HuH-7 (cell line): ENCODE measurements around the gene CAPN15.
"Not testable (repeated sequence)": the region's sequence is repeated elsewhere in the genome, so short reads cannot be mapped to it uniquely, and the experiment has no call there.

ENCODE experiments used
- DNase-seq: peaks from one replicate; pipeline ENCODE4 v3.0.0; 2011; ENCODE audit warnings: low spot score

The CAPN15 gene

DNA sequence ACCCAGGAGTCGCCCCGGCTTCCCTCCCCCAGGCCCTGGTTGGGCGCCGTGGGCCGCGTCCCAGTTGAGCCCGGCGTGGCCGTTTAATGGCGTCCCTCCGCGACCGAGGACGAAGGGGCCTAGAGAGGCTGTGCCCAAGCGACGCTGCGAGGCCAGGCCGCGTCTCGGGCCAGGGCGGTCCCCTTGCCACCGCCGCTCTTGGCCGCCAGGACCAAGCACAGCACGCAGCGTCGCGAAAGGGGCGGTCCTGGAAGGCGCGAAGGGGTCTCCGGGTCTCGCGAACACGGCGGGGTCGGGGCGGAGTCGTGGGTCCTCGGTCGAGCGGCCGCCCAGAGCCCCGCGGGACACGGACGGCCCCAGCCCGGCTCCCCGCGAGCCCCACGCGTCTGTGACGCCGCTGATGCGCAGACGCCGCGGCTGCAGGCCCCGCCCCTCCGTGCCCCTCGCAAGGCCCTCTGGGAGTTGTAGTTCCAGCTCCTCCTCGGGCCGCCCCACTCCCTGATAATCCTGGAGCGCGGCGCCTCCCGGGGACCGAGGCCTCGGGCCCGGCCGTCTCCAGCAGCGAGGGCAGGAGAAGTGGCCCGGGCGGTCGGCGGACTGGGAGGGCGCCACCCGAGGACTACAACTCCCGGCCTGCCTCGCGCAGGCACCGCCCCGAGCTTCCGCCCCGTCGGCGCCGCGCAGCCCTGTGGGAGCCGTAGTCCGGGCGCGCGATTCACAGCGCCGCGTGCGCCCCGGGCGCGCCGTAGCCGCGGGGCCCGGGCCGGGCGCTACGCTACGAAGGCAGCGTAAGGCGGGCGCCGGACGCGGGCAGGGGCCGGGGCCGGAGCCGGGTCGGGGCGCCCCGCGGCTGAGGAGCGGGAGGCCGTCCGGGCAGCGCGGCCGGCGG is at the start of gene CAPN15:
Gene CAPN15 (plus strand): TSS at position 698 of the 889 bp plus-strand sequence. CDS start 19,127 bp downstream, outside the sequence.
- peak; percentile 68 for DNase-seq

GRCh38 chr16:478287-478686 is 49.2 kb upstream of the CAPN15 start:
- DNase-seq, result not testable (repeated sequence)

DNA sequence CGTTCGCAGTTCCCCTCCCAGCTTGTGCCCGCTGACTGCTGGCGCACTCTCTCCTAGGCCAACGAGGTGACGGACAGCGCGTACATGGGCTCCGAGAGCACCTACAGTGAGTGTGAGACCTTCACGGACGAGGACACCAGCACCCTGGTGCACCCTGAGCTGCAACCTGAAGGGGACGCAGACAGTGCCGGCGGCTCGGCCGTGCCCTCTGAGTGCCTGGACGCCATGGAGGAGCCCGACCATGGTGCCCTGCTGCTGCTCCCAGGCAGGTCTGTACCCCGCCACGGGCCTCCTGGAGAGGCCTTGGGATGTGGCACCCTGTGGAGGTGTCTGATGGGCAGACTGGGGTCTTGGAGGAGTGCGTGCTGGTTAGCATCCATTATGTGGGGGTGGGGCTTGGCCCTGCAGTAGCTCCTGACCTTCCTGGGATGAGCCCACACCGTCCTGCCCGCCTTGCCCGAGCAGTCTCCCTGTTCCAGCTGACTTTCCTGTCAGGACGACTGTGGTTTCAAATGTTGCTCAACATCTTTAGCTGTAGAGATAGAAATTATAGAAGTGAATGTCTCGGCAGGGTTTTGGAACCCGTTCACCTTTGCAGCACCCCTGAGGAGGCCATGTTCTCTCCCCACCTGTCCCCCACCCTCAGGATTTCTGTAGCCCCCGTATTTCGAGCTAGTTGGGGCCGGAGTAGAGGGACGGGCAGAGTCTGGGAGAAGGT is 44.9 kb upstream of the CAPN15 start:
- DNase-seq, result no peak

- DNase-seq, result no peak
Observed at GRCh38 chr16:483341-484075, 44.0 kb upstream of the CAPN15 start.

- no peak for DNase-seq
Observed at GRCh38 chr16:489606-490005, 37.9 kb upstream of the CAPN15 start.

DNA sequence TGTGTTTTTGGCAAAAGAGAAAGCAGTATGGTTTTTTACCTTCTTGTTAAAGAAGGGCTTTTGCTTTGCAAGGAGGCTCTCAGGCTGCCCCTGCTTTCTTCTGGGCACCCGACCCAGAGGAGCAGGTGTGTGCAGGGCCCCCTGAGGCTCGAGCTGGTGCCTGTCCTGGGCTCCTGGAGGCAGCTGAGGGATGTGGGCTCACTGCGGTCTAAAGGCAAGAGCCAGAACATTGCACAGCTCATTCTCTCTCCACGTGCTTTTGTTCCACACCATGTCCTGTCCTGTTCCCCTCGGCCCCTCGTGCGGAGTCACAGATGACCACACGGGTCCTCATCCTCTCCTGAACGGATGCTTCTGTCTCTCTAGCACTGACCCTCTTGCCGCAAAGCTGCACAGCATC is 36.7 kb upstream of the CAPN15 start:
- no peak for DNase-seq

GRCh38 chr16:491220-491919 is 36.1 kb upstream of the CAPN15 start:
- no peak for DNase-seq

DNA sequence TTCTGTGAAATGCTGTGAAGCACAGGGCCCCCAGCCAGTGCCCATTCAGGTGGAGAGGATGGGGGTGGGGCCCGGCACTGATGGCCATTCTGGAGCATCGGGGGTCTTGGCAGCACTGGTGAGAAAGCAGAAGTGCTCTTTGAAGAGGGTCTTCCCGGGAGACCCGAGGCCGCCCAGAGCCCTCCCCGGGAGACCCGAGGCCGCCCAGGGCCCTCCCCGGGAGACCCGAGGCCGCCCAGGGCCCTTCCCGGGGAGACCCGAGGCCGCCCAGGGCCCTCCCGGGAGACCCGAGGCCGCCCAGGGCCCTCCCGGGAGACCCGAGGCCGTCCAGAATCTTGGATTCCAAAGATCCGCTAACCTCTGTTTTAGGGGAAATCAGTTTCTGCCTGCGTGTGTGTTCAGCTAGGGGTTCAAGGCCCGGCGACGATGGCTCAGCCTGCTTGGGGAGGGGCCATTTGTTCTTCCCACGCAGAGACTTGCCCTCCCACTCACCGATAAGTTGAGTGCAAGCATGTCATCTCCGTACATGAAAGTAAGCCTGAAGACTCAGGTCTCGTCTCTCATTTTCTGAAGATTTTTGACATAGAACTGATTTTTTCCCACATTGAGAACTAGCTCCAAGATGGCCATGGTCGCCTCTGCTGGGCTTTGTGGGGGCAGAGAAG is 35.2 kb upstream of the CAPN15 start:
- DNase-seq, result no peak

GRCh38 chr16:494676-495075 is 32.8 kb upstream of the CAPN15 start:
- DNase-seq, result not testable (repeated sequence)

GRCh38 chr16:495127-495748 is 32.3 kb upstream of the CAPN15 start:
- peak; percentile 55 for DNase-seq

- DNase-seq, result no peak
Observed at GRCh38 chr16:496097-496886, 31.2 kb upstream of the CAPN15 start.

DNA sequence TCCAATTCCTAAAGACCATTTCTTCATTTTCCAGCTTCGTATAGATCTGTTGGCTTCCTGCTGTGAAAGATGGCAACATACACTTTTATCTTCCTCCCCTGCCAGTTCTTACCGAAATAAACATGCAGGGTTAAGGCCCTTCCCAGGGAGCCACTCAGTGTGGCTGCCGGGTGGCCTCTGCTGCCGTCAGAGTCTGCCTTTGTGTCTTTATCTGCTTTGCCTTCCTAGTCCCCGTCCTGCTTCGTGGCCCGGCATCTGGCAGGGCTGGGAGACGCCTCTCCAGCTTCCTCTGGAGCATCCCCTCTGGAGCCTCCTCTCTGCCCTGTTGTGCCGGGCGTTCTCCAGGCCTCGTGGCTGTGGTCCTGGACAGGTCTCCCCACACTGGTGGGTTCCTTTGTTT is 30.3 kb upstream of the CAPN15 start:
- DNase-seq, result no peak

DNA sequence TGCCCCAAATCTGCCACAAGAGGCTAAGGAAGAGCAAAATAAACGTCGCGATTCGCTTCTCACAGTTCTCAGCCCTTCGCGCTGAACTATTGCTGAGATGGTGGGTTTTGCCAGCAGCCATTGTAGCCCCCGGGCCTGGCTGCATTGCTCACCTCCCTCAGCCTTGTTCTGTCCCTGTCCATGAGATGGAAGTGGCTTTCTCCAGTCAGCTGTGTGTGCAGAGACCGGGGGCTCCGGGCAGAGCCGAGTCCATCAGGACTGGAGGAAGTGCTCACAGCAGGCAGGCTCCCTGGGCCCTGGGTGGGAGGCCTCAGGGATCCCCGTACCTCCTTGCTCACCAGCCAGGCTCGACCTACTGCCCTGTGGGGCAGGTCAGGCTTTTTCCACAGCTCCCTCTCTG is 27.6 kb upstream of the CAPN15 start:
- no peak for DNase-seq

DNA sequence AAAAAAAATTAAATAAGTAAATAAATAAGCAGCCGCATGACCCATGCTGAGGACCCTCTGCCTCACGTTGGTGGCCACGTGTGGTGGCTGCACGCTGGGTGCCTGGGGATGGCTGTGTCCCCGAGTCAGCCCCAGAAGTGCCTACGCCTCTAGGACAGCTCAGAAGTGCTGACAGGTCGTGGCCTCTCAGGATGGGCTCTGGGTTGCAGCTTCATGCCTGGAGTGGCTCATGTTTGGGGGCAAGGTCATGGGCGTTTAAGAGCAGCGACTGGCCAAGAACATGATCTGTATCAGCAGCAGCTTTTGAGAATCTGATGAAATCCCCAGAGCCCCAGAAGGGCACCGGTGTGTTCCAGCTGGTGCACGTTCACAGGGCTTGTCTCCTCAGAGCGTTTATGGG is 26.8 kb upstream of the CAPN15 start:
- DNase-seq, result no peak

DNA sequence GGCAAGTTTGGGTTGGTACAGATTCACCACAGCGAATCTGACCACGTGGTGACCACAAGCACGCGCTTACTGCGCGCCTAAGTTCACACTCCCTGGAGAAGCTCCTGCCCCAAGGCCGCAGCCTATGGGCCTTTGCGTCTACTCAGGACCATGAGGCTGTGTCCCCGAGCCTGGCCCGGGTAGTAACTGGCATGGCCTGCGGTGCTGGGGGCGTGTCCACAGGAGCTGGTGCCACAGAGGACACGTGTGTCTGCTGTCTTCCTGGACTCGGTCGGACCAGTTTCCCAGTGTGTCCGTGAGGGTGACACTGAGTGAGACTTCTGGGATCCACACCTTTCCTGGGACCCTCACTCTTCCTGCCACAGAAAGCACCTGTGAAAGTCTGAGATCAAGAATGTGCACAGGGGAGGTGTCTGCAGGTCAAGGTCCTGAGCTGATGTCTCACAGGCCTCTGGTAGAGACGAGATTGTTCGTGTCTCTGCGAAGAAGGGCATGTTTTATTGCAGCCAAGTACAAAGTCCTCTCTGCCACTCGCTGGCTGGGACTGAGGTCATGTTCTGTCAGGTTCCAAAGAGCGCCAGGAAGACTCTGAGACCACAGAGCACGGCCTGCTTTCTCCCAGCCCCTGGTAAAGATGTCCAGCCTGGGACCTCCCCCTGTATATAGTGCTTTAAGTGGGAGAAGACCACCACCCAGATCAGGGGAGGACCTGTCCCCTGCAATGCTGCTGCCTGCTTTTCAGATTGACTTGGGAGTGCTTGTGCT is 25.2 kb upstream of the CAPN15 start:
- DNase-seq, result peak; percentile 76

DNA sequence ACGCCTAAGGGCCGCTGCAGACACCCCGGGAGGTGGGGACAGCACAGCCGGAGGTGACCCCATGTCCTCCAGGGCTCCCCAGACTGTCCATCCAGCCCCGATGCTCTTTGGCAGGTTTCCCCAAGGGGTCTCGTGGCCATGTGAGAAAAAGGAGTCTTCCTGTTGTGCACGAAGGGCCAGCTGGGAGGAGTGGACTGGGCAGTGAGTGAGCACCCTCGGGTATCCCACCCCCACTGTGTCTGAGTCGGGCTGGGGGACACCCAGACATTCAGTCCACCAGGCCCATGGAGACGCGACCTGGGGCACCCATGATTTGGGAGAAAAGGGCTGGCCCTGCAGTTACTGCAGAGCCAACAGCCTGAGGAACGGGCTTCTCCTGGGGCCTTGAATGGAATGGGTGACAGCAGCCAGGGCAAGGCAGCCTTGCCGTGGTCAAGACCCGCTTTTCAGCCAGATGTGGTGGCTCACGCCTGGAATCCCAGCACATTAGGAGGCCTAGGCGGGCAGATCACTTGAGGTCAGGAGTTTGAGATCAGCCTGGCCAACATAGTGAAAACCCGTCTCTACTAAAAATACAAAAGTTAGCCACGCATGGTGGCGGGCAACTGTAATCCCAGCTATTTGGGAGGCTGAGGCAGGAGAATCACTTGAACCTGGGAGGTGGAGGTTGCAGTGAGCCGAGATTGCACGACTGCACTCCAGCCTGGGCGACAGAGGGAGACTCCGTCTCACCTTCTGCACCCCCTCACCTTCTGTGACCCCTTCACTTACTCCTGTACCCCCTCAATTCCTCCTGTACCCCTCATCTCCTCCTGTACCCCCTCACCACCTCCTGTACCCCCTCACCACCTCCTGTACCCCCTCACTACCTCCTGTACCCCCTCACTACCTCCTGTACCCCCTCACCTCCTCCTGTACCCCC is 24.1 kb upstream of the CAPN15 start:
- no peak for DNase-seq

DNA sequence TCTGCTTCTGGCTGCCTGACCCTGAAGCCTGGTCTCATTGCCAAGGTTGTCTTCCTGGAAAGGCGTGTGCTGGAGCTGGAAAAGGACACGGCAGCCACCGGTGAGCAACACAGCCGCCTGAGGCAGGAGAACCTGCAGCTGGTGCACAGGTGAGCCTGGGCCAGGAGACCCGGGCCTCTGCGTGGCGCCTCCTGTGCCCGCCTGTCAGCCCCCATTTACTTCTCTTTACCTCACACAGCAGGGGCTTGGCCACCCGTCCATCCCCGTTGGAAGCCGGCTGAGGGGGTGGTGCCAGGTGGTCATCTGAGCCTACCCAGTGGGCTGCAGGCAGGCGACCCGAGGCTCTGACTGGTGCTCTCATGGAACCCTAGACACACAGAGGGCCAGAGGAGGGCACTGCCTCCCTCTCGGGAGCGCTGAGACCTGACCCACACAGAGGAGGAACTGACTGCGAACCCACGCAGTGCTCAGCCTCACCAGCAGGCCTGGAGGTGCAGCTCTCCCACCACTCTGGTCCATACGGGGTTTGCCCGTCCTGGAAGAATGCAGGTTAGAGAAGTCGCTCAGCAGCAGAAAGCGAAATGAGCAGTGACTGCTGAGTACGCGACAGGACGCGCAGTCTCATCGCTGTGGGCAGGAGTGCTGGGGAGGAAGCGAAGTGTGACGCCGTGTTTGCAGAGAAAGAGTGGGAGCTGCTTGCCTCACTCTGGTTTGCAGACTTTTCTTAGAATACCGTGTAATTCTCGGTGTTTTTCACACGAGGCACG is 21.9 kb upstream of the CAPN15 start:
- DNase-seq, result no peak

GRCh38 chr16:506246-506546 is 21.3 kb upstream of the CAPN15 start:
- no peak for DNase-seq
